GM18511 (cell line): ENCODE results near the gene FOXI2.

ENCODE experiments used
- ATAC-seq: cut with Tn5 transposase; IDR thresholded peaks from one replicate; pipeline ENCODE4 v1.9.1; 2021; ENCODE audit warnings: mild to moderate bottlenecking, moderate library complexity; ENCODE audit not compliant: unreplicated experiment

FOXI2 gene

GRCh38 chr10:127740596-127740995 lies 3.6 kb downstream of the FOXI2 start:
- ATAC-seq = no peak

GRCh38 chr10:127743205-127743604 lies 6.2 kb downstream of the FOXI2 start:
- ATAC-seq = no peak

DNA sequence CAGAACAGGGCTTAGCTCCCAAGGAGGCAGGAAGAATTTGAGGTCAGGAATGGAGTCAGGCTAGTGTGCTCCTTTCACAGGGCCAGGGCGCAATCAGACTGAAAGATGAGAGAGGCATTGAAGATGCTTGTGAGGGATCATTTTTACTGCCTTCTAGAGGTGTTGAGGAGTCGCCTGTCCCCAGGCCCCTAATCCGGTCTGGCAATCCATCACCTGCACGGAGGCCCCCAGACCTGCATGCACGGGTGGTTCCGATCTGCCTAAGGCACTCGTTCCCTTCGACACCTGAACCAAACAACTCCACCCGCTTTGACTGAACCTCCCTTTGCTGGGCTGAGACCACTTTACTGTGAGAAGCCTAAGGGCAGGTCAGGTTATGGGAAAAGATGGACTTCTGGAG lies 8.0 kb downstream of the FOXI2 start:
- ATAC-seq = no peak

GRCh38 chr10:127745861-127746260 lies 8.9 kb downstream of the FOXI2 start:
- no peak for ATAC-seq

- ATAC-seq = no peak
These were observed 18.8 kb downstream of the FOXI2 start for GRCh38 chr10:127755753-127756152.

GRCh38 chr10:127756264-127756663 lies 19.3 kb downstream of the FOXI2 start:
- no peak for ATAC-seq

DNA sequence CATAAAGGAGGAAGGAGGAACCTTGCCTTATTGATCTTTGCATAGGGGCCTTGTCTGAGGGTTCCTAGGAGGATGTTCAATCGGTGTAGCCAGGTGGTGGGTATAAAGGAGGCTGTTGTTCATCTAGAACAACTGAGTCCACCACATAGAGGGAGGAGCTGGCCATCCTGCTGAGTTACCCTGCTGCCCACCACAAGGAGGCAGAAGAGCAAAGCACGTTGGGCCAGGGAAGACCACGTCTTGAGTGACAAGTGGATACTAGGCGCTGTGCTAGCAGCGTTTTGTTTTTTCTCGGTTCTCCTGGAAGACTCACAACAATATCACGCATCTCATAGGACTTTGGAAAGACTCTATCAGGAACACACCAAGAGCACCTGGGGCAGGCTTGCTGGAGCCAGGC lies 20.0 kb downstream of the FOXI2 start:
- no peak for ATAC-seq

- ATAC-seq = no peak
These were observed 22.3 kb downstream of the FOXI2 start for GRCh38 chr10:127759276-127759675.

DNA sequence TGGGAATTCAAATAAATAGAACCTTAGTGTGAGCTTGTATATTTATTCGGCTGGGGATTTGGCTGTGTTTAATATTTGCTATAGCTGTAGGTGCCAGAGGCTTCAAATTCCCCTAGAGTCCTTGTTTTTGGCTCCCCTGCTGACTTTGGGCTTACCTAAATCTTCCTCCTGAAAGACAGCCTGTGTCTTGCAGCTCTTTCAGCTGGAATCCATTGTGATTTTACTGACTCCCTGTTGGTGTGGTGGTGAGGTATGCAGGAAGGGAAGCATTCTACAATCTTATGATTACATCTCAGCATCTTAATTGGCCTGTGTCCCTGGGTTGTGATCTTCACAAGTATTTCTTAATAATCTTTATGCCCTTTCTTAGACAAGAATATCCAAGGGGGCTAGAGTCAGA lies 25.9 kb downstream of the FOXI2 start:
- no peak for ATAC-seq

GRCh38 chr10:127774766-127775559 lies 38.0 kb downstream of the FOXI2 start:
- no peak for ATAC-seq

- ATAC-seq = no peak
These were observed 39.8 kb downstream of the FOXI2 start for GRCh38 chr10:127776816-127777215.

DNA sequence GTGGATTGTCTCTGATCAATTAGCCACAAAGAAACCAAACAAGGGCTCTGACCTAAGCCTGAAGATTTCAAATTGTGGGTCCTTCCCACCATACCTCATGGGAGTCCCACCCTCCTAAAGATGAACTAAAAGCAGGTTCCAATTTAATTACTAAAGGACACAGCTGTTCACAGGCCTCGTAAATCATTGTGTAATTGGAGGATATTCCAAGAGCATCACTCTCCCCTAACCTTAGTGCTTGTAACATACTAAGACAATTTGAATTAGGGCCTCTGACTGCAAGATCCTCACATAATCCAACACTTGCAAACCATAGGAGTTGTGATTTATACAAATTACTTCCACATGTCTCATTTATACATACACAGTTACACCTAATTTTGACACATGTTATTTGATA lies 44.4 kb downstream of the FOXI2 start:
- ATAC-seq = no peak

- no peak for ATAC-seq
These were observed 50.9 kb downstream of the FOXI2 start for GRCh38 chr10:127787873-127788272.

DNA sequence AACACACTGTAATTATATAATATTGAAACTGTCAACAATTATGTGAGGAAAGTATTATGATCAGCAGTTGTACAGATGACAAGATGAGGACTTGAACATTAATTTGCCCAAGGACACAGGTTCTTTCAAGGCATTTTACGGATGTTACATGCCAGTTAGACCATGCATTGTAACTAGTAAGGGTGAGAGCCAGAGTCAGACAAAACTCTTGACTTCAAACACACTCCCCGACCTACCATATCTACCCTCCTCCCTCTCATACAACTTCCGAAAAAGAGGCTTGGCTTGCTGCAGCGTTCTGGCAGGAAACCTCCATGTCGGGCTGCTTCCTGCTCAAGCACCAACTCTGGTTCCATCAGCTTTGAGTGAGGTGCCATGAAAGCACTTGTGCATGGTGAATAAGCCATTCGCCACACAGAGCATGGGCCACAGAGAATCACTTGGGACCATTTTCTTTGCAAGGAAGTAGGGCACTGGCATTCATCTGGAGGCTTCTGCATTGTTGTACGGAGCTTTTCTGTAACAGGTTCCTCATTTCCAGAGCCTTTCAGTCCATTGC lies 53.2 kb downstream of the FOXI2 start:
- ATAC-seq = no peak
